A549 (cell line): Measurements from ENCODE around the gene EFNA3. TPM values are rescaled to one million over a fixed set of nuclear protein-coding genes. Genes with fewer than 3 reads are reported as not detected.

Source experiments
- ATAC-seq, 2 experiments: fragments of 200-7000 bp in 1 of 2; fragments of >200 bp in 1 of 2; cut with Nextera tagmentation in 1 of 2; cut with Tn5 transposase in 1 of 2; 3 replicates each; pipeline versions ENCODE4 v1.8.0 to v1.9.1; 2018 to 2020; ENCODE audit warnings: mild to moderate bottlenecking in 1 of 2, moderate library complexity in 1 of 2
- CTCF ChIA-PET: fragments of 300-600 bp; sonication (Branson Sonifier 250); formaldehyde crosslinking; extraction: SDS; loops from one replicate; lab custom pipeline; 2021; ENCODE audit warnings: antibody characterized with exemption, inconsistent platforms; lab: Yijun Ruan, JAX
- POLR2A ChIA-PET: fragments of 350-600 bp; formaldehyde crosslinking; extraction: SDS; loops from one replicate; lab custom pipeline; 2021; ENCODE audit warnings: antibody characterized with exemption, inconsistent platforms; lab: Yijun Ruan, JAX
- DNase-seq, 2 experiments: peaks; one replicate each; pipeline versions ENCODE4 v3.0.0 to v3.0.0-alpha.2; 2011 to 2016; ENCODE audit warnings: low read depth in 1 of 2, low spot score in 1 of 2
- FAIRE-seq: peaks from 2 replicates; lab custom pipeline; 2011; peaks lifted over from hg19 to GRCh38; lab: Jason Lieb, UNC
- H3K27ac ChIP-seq, 2 experiments: fragments of >200 bp; sonication (Bioruptor Twin); formaldehyde crosslinking; 3 replicates each; pipeline ENCODE4 v1.5.1; 2016 to 2017
- H3K4me1 ChIP-seq: fragments of >200 bp; sonication (Bioruptor Twin); formaldehyde crosslinking; 3 replicates; pipeline ENCODE4 v1.6.1; 2016
- H3K4me2 ChIP-seq: fragments of >200 bp; sonication (Bioruptor Twin); formaldehyde crosslinking; 3 replicates; pipeline ENCODE4 v1.6.1; 2016
- H3K4me3 ChIP-seq: fragments of >200 bp; sonication (Bioruptor Twin); formaldehyde crosslinking; 3 replicates; pipeline ENCODE4 v1.5.1; 2016
- H3K9me3 ChIP-seq: fragments of >200 bp; sonication (Bioruptor Twin); formaldehyde crosslinking; 3 replicates; pipeline ENCODE4 v1.6.1; 2016
- CBX2 ChIP-seq: fragments of 200-600 bp; sonication (generic); IDR thresholded peaks from 2 replicates; pipeline ENCODE4 v1.6.1; 2016; ENCODE audit warnings: low read depth, mild to moderate bottlenecking, borderline replicate concordance
- CBX8 ChIP-seq: fragments of 200-600 bp; sonication (generic); IDR thresholded peaks from 2 replicates; pipeline ENCODE4 v1.6.1; 2016
- EHMT2 ChIP-seq: fragments of 200-600 bp; sonication (generic); IDR thresholded peaks from 2 replicates; pipeline ENCODE4 v1.6.1; 2016; ENCODE audit warnings: antibody characterized with exemption, low read depth, mild to moderate bottlenecking, moderate library complexity
- EP300 ChIP-seq, 2 experiments: fragments of >200 bp; sonication (Bioruptor Twin); formaldehyde crosslinking; IDR thresholded peaks; 2 replicates in 1 of 2; 3 replicates in 1 of 2; pipeline ENCODE4 v1.6.1; 2016 to 2017
- FOSB ChIP-seq: fragments of 250-450 bp; sonication (Bioruptor Pico); IDR thresholded peaks from 2 replicates; pipeline ENCODE4 v1.5.0; 2020; ENCODE audit warnings: mild to moderate bottlenecking, moderate library complexity
- FOSL2 ChIP-seq, 2 experiments: fragments of 450-650 bp in 1 of 2; fragments of >200 bp in 1 of 2; sonication (Bioruptor Twin) in 1 of 2; formaldehyde crosslinking; IDR thresholded peaks; 2 replicates each; pipeline versions ENCODE4 v1.5.0 to v1.6.1; 2016 to 2020; ENCODE audit warnings: mild to moderate bottlenecking in 1 of 2, moderate library complexity in 1 of 2
- FOXS1 ChIP-seq: fragments of 250-450 bp; sonication (Bioruptor Pico); IDR thresholded peaks from 2 replicates; pipeline ENCODE4 v1.5.0; 2020; ENCODE audit warnings: mild to moderate bottlenecking, moderate library complexity
- HEYL ChIP-seq: fragments of 250-450 bp; sonication (Bioruptor Pico); IDR thresholded peaks from 2 replicates; pipeline ENCODE4 v1.8.0; 2021; ENCODE audit warnings: mild to moderate bottlenecking, moderate library complexity
- JUN ChIP-seq, 2 experiments: fragments of >200 bp; sonication (Bioruptor Twin); formaldehyde crosslinking; IDR thresholded peaks; 2 replicates in 1 of 2; 3 replicates in 1 of 2; pipeline ENCODE4 v1.6.1; 2016 to 2017
- JUNB ChIP-seq: fragments of >200 bp; sonication (Bioruptor Twin); formaldehyde crosslinking; IDR thresholded peaks from 2 replicates; pipeline ENCODE4 v1.6.1; 2016
- KDM5A ChIP-seq: fragments of 200-600 bp; sonication (generic); IDR thresholded peaks from 2 replicates; pipeline ENCODE4 v1.6.1; 2016; ENCODE audit warnings: antibody characterized with exemption, mild to moderate bottlenecking
- MAX ChIP-seq: IDR thresholded peaks from 2 replicates; pipeline ENCODE4 v1.6.1; 2012
- NR3C1 ChIP-seq: fragments of >200 bp; sonication (Bioruptor Twin); formaldehyde crosslinking; IDR thresholded peaks from 3 replicates; pipeline ENCODE4 v1.6.1; 2017
- PHF8 ChIP-seq: fragments of 200-600 bp; sonication (generic); IDR thresholded peaks from 2 replicates; pipeline ENCODE4 v1.6.1; 2016; ENCODE audit warnings: low read depth, mild to moderate bottlenecking, antibody characterized with exemption, moderate library complexity, borderline replicate concordance
- RCOR1 ChIP-seq: fragments of 150-350 bp; IDR thresholded peaks from 2 replicates; pipeline ENCODE4 v1.6.1; 2014; ENCODE audit warnings: antibody characterized with exemption, low read length, low read depth
- SMC3 ChIP-seq: fragments of >200 bp; sonication (Bioruptor Twin); formaldehyde crosslinking; IDR thresholded peaks from 3 replicates; pipeline ENCODE4 v1.6.1; 2018; ENCODE audit warnings: inconsistent platforms
- SREBF2 ChIP-seq: fragments of 450-650 bp; IDR thresholded peaks from 2 replicates; pipeline ENCODE4 v1.6.1; 2014; ENCODE audit warnings: mild to moderate bottlenecking, moderate library complexity
- TFCP2L1 ChIP-seq: fragments of 250-450 bp; sonication (Bioruptor Pico); IDR thresholded peaks from 2 replicates; pipeline ENCODE4 v1.5.0; 2021; ENCODE audit warnings: mild to moderate bottlenecking
- TP53 ChIP-seq: fragments of 250-450 bp; sonication (Bioruptor Pico); IDR thresholded peaks from 2 replicates; pipeline ENCODE4 v1.5.0; 2021; ENCODE audit warnings: mild to moderate bottlenecking, moderate library complexity
- ZC3H11A ChIP-seq: fragments of 450-650 bp; IDR thresholded peaks from 2 replicates; pipeline ENCODE4 v1.6.1; 2014; ENCODE audit warnings: antibody characterized with exemption, mild to moderate bottlenecking
- ZFP36 ChIP-seq: fragments of 450-650 bp; IDR thresholded peaks from 2 replicates; pipeline ENCODE4 v1.6.1; 2014; ENCODE audit warnings: borderline replicate concordance; ENCODE audit not compliant: partially characterized antibody
- ZNF302 ChIP-seq: fragments of 250-450 bp; sonication (Bioruptor Pico); IDR thresholded peaks from 2 replicates; pipeline ENCODE4 v1.9.0; 2021; ENCODE audit warnings: inconsistent platforms, mild to moderate bottlenecking, moderate library complexity
- WGBS: methylation state at CpG from one replicate; pipeline ENCODE4 v1.1.6; 2017; ENCODE audit errors: missing lambda C conversion rate; 5-methylcytosine and 5-hydroxymethylcytosine counted together
- polyA plus RNA-seq, 4 experiments: library from polyadenylated mRNA; depleted of rRNA in 3 of 4; stranded (reverse); fragments of >200 nt; fragmentation: RNase III in 1 of 4; extraction: RNeasy Plus Mini Kit Qiagen cat#74134 plus additional on column Dnase treatment in 1 of 4; gene quantifications; 2 replicates in 3 of 4; 3 replicates in 1 of 4; pipeline ENCODE4 v1.2.3, GENCODE V29; 2011 to 2017
- TF ChIP-seq, protein P1 (sequence below): IDR thresholded peaks from 2 replicates; pipeline ENCODE4 v1.6.1; 2012; ENCODE audit warnings: low read depth, borderline replicate concordance
- TF ChIP-seq, protein P2 (sequence below): fragments of >200 bp; sonication (Bioruptor Twin); formaldehyde crosslinking; IDR thresholded peaks from 3 replicates; pipeline ENCODE4 v1.6.1; 2016

EFNA3 gene
- polyA plus RNA-seq, 2 of the 4 experiments (the other 2 are of a cell fraction) = 1.9 to 2.7 TPM

GRCh38 chr1:155081472-155082300 is 3.0 kb downstream of the EFNA3 start:
- ChIA-PET POLR2A (interaction anchor here (1.0 kb wide), 1 partner anchor 91 kb away, joined by 3 read pairs; the partner anchor contains the start of gene KRTCAP2), CTCF (interaction anchor here (0.9 to 17.9 kb wide), 7 partner anchors 10 to 522 kb away, joined by 3 to 350 read pairs (median 8); partner anchors contain the start of genes ADAM15 and EFNA4)
- ATAC-seq (no peak), DNase-seq (peak in 1 of 2 experiments; percentile 29), FAIRE-seq (no peak)
- WGBS = 8% methylated on average over 22 of the region's 68 CpGs
- TF ChIP-seq FOXS1 = no peak
- peak; percentile 44; the same call in 1 of the 2 replicates for TF ChIP-seq MAX
- peak overlapping the region; percentile 99 for H3K4me2 ChIP-seq
- peak overlapping the region; percentile 55 for H3K4me3 ChIP-seq
- H3K4me1 ChIP-seq = peaks cover 61% of the 10 kb centered on the region
- H3K27ac ChIP-seq = peak overlapping the region in 1 of 2 experiments; percentile 52; a peak in 2 of 6 replicates
- no peaks in the 10 kb centered on the region for H3K9me3 ChIP-seq

DNA sequence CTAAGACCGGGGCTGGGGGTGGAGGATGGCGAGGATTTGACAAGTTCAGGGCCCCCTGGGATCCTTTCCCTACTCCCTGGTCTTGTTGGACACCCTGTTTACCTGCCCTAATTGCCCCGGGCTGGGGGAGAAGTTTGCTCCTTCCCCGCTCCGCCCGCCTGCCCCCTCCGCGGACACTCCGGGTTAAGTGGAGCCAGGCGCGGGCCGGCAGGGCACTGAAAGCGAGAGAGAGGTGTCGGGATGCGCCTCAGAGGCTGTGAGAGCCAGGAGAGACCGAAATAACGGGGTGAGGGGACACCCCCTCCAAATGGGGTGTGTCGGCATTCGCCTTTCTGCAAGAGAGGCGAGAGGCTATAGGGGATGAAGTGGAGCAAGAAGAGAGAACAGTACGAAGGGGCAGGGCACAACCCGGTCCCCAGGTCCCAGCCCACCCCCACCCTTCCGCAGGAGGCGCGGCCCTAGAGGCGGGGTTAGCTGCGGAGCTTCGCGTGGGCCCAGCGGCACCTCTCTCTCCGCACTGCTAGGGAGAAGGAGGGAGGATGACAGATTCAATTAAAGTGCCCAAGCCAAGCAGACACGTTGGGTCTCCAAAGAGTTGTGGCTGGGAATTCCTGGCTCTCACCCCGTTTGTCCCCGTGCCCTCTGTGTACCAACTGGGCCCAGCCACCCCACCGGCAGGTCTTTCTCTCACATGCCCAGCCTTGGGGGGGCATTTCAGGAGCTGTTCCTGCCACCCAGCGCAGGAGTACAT is 3.8 kb downstream of the EFNA3 start:
- DNase-seq = no peak
- Histone ChIP-seq H3K4me3 (peak overlapping the region; percentile 55), H3K27ac (peak overlapping the region in 1 of 2 experiments; percentile 52; a peak in 1 of 6 replicates), H3K4me1 (peaks cover 61% of the 10 kb centered on the region), H3K9me3 (no peaks in the 10 kb centered on the region), H3K4me2 (peak overlapping the region; percentile 99)
- ChIA-PET POLR2A (no interaction called here), CTCF (interaction anchor here (0.5 to 5.5 kb wide), 3 partner anchors 19 to 936 kb away, joined by 3 to 350 read pairs (median 4); partner anchors contain the start of genes ADAM15 and EFNA4)
- TF ChIP-seq FOSB (CRISPR knock-in tag) (no peak), RCOR1 (no peak), ZC3H11A (no peak), ZFP36 (no peak), CBX8 (no peak), PHF8 (no peak), JUN (IDR thresholded peaks at IDR 0.05) (no peak), EHMT2 (no peak), CBX2 (no peak), TP53 (CRISPR knock-in tag) (no peak), ZNF302 (CRISPR knock-in tag) (no peak), KDM5A (no peak), FOSL2 (IDR thresholded peaks at IDR 0.05) (no peak), FOSL2 (CRISPR knock-in tag; IDR thresholded peaks at IDR 0.05) (no peak), EP300 (IDR thresholded peaks at IDR 0.05) (no peak), SMC3 (no peak), JUNB (no peak), HEYL (CRISPR knock-in tag) (no peak)
- TF ChIP-seq, protein P1, sequence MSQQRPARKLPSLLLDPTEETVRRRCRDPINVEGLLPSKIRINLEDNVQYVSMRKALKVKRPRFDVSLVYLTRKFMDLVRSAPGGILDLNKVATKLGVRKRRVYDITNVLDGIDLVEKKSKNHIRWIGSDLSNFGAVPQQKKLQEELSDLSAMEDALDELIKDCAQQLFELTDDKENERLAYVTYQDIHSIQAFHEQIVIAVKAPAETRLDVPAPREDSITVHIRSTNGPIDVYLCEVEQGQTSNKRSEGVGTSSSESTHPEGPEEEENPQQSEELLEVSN = no peak
- WGBS = 38% methylated on average over 29 of the region's 36 CpGs
- ATAC-seq = no peak
- FAIRE-seq = no peak

DNA sequence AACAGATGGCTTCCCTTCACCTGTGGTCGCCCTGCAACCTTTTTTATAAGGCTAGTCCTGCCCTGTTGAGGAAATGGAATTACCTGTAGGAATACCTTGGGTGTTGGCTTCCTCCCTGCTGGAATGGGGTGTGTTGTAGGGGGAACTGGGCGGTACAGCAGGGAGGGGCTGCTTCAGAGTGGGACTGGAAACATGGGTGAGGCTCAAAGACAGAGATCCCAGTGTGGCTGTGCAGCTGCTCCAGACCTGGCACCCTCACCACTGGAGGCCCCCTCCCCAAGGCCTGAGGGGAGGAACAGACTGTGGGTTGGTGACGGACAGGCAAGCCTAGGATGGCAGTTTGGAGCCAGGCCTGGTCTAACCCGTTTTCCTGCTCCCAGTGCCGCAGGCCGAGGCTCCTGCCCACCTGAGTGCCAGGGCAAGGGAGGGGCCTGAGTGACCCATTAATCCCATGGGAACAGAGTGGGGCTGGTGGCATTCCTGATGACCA is 4.5 kb downstream of the EFNA3 start:
- Histone ChIP-seq H3K4me1 (peaks cover 61% of the 10 kb centered on the region), H3K9me3 (no peaks in the 10 kb centered on the region), H3K4me2 (peak overlapping the region; percentile 99; the same call in 2 of the 3 replicates), H3K4me3 (no peak overlapping the region), H3K27ac (no peak overlapping the region)
- FAIRE-seq (no peak), ATAC-seq (no peak), DNase-seq (no peak)
- POLR2A ChIA-PET = no interaction called here
- WGBS = 49% methylated on average over 5 of the region's 6 CpGs
- TF ChIP-seq SREBF2 (no peak), NR3C1 (no peak), TFCP2L1 (CRISPR knock-in tag) (no peak)
- TF ChIP-seq, protein P2, sequence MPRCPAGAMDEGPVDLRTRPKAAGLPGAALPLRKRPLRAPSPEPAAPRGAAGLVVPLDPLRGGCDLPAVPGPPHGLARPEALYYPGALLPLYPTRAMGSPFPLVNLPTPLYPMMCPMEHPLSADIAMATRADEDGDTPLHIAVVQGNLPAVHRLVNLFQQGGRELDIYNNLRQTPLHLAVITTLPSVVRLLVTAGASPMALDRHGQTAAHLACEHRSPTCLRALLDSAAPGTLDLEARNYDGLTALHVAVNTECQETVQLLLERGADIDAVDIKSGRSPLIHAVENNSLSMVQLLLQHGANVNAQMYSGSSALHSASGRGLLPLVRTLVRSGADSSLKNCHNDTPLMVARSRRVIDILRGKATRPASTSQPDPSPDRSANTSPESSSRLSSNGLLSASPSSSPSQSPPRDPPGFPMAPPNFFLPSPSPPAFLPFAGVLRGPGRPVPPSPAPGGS = no peak
- CTCF ChIA-PET = interaction anchor here (0.5 to 5.5 kb wide), 6 partner anchors 19 to 936 kb away, joined by 3 to 350 read pairs (median 20); partner anchors contain the start of genes ADAM15, EFNA1 and EFNA4
